Retinal pigment epithelial cell (primary cell): Measurements from ENCODE around the gene ANK2.

Source experiments
- DNase-seq: peaks from one replicate; pipeline ENCODE4 v3.0.0-alpha.2; 2010; ENCODE audit warnings: low read depth
- H3K4me3 ChIP-seq: 2 replicates; pipeline ENCODE4 v1.5.1; 2011; ENCODE audit warnings: mild to moderate bottlenecking, low read length, control low read depth, moderate library complexity
- TF ChIP-seq, protein P1 (sequence below): conservative IDR thresholded peaks from 2 replicates; pipeline ENCODE4 v1.5.1; 2011; ENCODE audit warnings: low read depth, low read length, control low read depth, inconsistent platforms

ANK2 gene

DNA sequence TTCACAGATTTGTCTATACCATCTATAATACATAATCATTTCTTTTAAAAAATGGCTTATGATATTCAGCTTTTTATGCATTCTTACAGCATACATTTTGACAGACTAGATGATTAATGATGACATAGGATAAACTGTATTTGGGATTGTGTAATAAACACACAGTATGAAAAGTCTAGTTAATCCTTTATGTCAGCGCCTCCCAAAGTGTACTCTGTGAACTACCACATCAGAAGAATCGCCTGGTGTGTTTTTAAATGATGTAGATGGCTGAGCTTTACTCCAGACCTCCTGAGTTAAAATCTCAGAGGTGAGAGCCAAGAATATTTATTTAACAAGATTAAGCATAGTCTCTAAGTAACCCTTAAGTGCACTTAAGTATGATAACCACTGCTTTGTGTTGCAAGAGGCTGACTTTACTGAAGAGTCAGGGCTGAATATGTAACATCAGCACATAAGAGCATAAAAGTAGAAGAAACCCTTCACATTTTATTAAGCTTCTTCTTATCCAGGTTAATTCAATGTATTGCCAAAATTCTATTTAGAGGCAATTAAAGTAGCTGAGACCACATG, 104.2 kb downstream of the ANK2 start:
- no peak overlapping the region for H3K4me3 ChIP-seq
- TF ChIP-seq, protein P1, sequence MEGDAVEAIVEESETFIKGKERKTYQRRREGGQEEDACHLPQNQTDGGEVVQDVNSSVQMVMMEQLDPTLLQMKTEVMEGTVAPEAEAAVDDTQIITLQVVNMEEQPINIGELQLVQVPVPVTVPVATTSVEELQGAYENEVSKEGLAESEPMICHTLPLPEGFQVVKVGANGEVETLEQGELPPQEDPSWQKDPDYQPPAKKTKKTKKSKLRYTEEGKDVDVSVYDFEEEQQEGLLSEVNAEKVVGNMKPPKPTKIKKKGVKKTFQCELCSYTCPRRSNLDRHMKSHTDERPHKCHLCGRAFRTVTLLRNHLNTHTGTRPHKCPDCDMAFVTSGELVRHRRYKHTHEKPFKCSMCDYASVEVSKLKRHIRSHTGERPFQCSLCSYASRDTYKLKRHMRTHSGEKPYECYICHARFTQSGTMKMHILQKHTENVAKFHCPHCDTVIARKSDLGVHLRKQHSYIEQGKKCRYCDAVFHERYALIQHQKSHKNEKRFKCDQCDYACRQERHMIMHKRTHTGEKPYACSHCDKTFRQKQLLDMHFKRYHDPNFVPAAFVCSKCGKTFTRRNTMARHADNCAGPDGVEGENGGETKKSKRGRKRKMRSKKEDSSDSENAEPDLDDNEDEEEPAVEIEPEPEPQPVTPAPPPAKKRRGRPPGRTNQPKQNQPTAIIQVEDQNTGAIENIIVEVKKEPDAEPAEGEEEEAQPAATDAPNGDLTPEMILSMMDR: peak; percentile 20
- peak; percentile 68 for DNase-seq

DNA sequence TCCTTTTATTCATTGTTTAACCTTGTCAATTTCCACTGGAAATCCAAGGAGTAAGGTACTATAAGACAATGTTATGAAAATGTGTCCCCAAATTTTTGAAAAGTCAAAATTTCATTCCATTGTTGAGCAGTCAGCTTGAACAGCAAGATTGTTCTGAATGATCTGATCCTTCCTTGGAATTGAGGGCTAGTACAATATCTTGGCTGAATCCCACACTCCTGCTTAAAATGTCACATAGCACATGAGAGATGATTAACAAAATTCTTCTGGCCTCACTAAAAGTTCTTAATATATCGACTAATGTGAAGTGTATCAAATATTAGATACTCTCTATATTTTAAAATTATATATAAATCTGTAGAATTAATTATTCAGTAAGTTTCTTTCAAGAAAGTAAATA, 104.8 kb downstream of the ANK2 start:
- no peak for DNase-seq
- TF ChIP-seq, protein P1: no peak
- H3K4me3 ChIP-seq: no peak overlapping the region

DNA sequence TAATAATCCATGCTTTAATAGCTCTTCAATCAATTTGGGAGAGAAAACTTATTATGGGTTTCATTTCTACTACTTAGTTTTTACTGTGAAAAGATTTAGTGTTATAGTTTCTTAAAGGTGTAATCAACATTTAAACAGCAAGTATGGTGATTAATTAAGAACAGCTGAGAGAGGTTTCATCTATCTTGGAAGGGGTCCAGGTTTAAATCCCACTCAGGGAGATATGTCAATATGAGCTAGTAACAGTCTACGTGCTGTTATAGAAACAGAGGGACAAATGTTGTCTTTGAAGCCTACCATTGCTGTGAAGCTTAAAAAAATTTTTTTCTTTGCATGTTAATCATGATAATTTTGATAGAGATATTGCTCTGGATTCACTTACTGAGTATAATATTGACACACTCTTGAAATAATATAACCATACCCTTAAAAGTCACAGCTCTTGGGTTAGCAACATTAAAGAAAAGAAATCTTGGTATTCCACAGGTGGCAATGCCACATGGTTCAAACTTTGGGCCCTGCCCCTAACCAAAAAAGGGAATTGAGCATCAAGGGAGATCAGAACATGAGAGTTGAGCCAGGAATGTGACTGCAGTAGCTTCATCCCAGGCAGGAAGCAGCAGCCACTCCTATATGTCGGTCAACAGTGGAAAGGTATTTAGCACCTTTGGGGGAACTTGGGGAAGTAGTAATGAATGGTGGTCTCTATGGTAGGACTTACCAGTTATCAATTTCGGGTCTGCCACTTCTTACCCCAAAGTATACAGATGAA, 107.8 kb downstream of the ANK2 start:
- H3K4me3 ChIP-seq: no peak overlapping the region
- no peak for DNase-seq
- TF ChIP-seq, protein P1: no peak

DNA sequence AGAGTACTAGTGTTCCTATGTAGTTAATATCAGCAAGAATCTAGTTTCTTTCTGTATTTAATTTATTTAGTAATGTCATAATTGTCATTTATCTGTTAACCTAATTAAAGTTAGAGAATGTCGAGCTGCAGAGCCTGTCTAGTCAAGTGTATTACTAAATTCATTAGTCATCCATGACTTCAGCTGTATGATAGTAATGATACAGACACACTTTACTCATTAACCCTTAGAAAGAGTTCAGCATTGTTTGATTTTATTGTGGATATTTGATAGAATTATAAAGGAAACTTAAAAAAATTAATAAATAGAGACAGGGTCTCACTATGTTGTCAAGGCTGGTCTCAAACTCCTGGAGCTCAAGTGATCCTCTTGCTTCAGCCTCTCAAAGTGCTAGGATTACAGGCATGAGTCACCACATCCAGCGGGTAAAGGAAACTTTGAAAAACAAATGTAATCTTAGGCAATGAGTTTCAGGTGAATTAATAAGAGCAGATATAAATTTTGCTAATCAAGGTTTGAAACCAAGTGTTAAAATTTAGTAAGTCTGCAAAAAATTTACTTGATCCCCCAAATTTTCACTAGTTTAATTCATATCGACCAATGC, 110.6 kb downstream of the ANK2 start:
- no peak for DNase-seq
- TF ChIP-seq, protein P1: no peak
- no peak overlapping the region for H3K4me3 ChIP-seq

DNA sequence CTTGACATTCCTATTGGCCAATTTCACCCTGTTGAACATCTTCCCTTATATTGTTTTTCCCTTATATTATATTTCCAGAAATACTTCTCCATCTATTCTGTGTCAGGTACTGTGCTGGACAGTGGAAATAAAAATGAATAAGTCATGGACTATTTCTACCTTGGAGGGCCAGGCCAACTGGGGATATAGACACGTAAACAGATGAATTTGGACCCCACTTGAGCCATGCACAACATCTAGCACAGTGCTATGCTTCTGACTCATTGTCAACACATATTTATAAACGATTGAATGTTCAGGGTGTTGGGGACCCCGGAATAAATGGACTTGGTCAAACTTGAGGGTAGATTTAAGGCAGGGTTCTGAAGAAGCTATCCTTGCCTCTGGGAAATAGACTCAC, 111.1 kb downstream of the ANK2 start:
- no peak for DNase-seq
- TF ChIP-seq, protein P1: no peak
- no peak overlapping the region for H3K4me3 ChIP-seq

DNA sequence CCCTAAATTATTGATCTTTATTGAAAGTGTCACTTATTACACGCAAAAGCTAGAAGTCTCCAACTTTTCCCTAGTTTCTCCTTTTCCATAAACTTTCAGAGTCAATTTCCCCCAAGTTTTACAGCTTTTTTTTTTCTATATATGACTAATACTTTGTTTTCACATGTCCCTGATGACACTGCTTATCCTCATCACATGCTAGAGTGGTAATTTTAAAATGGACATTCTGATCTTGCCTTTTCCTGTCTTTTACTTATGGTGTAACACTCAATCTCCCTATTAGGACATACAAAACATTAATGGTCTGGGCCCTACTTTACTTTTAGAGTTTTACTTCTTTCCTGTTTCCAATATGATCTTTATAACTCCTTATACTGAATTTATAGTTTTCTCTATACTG, 112.6 kb downstream of the ANK2 start:
- no peak overlapping the region for H3K4me3 ChIP-seq
- no peak for DNase-seq
- TF ChIP-seq, protein P1: no peak
